Measurements from ENCODE around the gene CTCFL. TPM values are rescaled to one million over a fixed set of nuclear protein-coding genes. Genes with fewer than 3 reads are reported as not detected.
"Not testable (repeated sequence)": the region's sequence is repeated elsewhere in the genome, so short reads cannot be mapped to it uniquely, and the experiment has no call there.

CTCFL gene
- total RNA-seq, 1 donor = not detected

DNA sequence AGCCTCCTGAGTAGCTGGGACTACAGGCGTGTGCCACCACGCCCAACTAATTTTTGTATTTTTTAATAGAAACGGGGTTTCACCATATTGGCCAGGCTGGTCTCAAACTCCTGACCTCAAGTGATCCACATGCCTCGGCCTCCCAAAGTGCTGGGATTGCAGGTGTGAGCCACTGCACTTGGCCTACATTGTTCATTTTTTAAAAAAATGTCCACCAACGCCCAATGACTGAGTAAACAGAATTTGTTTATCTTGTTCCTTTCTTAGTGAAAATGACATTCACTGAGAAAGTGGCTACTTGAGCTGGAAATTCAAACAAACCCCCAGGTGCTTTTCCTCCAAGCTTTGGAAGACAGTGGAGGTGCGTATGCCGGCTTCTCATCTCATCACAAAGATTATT, 13.2 kb downstream of the CTCFL start:
- not testable (repeated sequence) for DNase-seq (ENCODE audit: low read depth in 2 of 3, low spot score in 2 of 3)

DNA sequence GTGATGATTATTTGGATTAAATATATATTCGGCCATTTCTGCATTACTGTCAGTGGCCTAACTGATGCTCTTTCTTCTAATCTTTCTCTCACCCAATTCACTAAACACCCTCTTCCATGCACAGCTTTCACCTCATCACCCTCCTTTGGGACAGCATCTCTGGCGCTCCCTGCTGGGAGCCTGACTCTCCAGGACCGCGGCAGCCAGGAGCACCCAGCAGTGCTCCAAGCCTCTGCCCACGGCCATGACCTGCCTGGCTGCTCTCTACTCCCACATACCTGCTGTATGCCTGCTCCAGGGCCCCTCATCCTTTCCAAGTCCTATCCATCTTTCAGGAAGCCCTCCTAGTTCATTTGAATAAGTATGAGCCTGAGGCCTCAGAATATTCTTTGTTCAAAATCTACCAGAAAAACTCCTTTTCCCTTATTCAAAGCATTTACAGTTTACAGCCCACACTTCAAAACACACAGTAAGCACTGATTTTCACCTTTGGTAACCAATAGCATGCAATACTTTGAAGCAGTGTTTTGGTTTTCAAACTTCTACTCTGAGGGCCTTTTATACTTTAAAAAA, 15.2 kb downstream of the CTCFL start:
- DNase-seq (ENCODE audit: low read depth in 2 of 3, low spot score in 2 of 3) = peak in 1 of 3 donors; percentile 30

DNA sequence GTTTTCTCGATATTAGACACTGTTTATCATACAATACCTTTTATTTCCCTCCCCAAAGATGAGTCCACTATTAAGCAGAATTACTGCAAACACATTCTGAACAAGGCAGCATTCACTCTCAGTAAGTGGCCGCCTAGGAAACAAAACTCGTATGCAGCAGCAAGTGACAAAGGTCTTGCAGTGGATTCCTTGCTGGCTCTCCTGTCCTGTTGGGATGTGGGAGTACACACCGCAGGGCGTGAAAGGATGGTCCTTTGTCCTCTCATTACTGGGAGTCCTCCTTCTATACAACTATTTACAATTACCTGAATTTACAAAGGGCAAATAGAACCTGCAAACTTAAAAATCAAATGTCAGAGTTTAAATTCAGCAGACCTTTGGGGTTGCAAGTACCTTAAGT, 16.1 kb downstream of the CTCFL start:
- no peak for DNase-seq (ENCODE audit: low read depth in 2 of 3, low spot score in 2 of 3)

DNA sequence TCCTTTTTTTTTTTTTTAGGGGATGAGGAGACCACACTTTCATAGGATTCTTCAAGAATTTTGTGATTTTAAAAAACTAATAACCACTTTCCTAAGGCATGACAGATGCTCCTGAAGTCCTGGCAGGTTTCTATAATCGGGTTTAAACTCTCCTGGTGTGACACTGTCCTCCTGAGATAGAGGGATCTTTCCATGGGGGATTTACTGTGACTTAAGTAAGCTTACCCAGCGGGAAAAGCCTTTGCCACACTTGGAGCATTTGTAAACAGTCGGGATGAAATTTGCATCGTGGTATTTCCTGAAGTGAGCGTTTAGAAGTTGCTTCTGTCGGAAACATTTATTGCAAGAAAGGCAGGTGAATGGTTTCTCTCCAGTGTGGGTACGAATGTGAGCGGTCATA, 16.6 kb downstream of the CTCFL start:
- no peak for DNase-seq (ENCODE audit: low read depth in 2 of 3, low spot score in 2 of 3)

DNA sequence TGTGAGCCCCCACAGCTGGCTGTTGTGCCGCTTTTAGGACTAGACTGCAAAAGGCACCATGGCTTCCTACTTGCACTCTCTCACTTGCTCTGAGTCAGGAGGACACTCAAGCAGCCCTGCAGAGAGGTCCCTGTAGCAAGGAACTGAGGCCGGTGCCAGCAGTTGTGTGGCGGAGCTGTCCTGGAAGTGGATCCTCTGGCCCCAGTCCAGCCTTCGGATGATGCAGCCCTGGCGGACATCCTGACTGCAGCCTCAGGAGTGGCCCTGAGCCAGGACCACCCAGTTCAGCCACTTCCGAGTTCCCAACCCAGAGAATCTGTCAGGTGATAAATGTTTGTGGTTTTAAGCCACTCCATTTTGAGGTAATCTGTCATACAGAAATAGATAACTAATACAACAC, 17.5 kb downstream of the CTCFL start:
- DNase-seq (ENCODE audit: low read depth in 2 of 3, low spot score in 2 of 3) = no peak

DNA sequence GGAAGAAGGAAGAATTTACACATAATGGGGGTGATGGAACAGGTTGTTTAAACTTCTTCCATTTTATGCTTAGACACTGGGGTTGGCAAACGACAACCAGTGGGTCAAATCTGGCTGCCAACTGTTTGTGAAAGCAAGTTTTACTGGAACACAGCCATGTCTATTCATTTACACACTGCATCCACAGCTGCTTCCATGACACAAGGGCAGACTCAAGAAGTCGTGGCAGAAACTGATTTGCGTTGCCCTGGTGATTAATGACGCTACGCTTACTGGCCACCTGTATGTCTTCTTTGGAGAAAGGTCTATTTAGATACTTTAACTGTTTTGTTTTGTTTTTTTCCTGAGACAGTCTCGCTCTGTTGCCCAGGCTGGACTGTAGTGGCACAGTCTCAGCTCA, 19.0 kb downstream of the CTCFL start:
- no peak for DNase-seq (ENCODE audit: low read depth in 2 of 3, low spot score in 2 of 3)

DNA sequence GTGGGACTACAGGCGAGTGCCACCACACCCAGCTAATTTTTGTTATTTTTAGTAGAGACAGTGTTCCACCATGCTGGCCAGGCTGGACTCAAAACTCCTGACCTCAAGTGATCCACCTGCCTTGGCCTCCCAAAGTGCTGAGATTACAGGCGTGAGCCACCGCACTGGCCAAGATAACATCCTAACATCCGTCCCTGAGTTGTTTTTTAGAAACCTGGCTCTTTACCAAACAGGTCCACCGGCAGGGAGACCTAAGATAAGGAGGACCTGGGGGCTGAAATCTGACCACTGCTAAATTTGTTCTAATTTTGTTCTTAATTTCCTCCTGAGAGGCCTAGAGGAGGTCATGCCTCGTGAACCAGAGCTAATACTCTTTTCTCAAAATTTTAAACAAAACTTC, 20.5 kb downstream of the CTCFL start:
- DNase-seq (ENCODE audit: low read depth in 2 of 3, low spot score in 2 of 3) = no peak

DNA sequence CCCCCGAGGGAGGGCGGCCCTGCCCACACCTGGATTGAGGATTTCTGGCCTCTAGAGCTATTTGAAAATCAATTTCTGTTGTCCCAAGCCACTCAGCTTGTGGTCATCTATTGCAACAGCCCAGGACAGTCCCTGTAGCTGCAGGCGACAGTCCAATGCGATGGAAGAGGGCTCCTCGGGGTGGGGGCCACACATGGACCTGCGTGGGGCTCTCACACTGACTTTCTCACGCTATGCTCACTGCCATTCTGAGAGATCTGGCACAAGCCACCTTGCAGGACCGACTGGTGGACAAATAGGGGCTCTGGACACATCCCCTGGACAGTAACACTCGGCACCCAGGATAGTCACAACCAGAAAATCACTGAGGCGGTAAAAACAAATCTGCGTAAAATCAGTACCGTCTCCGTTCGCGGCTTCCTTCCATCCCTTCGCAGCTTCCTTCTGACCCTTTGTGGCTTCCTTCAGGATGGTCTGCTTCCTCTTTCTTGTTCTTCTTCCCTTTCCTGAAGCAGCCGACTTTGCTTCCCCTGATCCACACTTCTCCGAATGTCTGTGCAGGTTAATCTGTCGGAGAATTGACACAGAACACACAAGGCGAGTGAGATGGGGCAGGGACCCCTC, 21.8 kb downstream of the CTCFL start:
- DNase-seq (ENCODE audit: low read depth in 2 of 3, low spot score in 2 of 3) = no peak

DNA sequence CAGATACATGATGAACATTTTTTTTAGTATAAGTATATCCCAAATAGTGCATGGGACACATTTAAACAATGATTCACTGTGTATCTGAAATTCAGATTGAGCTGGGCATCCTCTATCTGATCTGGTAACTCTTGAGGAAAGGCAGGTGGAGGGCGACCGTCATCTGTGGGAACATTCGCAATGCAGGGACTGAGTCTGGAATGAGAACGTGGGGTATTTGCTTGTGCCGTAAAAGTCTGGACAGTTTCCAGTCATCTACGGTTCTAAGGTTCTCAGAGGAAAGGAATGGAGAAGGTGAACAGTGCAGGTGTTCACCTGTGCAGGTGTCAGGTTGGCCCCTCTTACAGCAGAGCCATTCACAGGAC, 22.6 kb downstream of the CTCFL start:
- no peak for DNase-seq (ENCODE audit: low read depth in 2 of 3, low spot score in 2 of 3)

DNA sequence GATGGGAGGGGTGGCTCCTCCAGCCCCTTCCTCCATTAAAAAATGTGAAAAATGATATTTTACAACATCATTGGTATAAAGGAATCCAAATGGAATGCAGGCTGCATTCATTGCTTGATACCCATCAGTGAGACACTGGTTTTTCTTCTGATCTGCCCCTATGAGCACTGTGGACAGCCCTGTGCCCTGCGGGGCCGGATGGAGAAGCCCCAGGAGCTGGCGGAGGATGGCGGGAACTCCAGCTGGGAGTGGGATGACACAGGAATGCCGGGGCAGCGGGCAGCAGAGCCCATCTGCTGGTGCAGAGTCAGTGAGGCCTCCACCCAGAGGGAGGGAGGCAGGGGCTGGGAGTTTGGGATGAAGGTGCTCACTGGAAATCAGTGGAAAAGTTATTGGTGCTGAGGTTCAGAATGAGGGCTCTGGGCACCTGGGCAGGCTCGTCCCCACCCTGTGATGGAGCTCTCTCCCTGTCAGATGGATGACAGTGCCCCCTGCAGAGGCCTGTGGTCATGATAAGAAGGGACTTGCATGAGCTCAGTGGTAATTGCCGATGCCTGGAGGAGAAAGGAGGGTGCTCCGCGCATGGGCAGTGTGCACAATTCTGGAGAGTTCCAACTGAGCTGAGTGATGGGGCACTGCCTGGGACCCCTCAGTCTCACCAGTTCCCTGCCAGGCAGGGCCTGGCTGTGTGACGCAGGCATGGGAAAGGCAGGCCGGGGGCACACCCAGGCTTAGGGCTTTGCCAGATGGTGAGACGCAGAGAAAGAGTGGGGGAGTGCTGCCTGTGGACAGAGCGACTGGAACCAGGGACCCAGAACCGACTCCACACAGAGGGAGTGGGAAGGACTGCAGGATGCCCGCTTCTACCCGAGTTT, 23.2 kb downstream of the CTCFL start:
- no peak for DNase-seq (ENCODE audit: low read depth in 2 of 3, low spot score in 2 of 3)

DNA sequence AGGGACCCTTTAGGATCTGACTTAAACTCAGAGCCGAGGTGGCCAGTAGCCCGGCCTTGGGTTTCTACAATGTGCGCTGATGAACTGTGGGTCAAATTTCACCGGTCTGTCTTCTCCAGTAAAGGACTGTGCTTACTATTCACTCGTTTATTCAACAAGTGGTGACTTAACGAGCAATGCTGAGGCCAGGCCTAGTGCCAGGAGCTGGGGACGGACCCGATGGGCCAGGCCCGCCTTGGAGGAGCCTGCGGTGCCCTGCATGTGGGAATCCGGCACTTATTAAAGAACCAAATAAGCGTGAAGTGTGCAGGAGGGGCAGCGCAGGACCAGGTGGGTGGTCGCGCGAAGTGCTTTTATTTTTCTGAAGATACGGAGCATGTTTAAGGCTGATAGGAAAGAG, 24.0 kb downstream of the CTCFL start:
- DNase-seq (ENCODE audit: low read depth in 2 of 3, low spot score in 2 of 3) = no peak

DNA sequence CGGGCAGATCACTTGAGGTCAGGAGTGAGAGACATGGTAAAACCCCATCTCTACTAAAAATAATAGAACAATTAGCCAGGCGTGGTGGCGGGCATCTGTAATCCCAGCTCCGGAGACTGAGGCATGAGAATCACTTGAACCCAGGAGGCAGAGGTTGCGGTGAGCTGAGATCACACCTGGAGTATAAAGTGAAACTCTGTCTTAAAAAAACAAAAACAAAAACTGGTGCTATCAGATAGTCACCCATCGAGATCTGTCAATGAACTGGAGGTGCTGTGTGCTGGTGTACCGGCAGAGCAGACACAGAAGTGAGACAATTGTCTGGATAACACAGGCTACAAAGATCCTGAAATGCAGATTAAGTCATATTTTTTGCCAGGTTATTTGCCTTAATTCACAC, 24.7 kb downstream of the CTCFL start:
- no peak for DNase-seq (ENCODE audit: low read depth in 2 of 3, low spot score in 2 of 3)

DNA sequence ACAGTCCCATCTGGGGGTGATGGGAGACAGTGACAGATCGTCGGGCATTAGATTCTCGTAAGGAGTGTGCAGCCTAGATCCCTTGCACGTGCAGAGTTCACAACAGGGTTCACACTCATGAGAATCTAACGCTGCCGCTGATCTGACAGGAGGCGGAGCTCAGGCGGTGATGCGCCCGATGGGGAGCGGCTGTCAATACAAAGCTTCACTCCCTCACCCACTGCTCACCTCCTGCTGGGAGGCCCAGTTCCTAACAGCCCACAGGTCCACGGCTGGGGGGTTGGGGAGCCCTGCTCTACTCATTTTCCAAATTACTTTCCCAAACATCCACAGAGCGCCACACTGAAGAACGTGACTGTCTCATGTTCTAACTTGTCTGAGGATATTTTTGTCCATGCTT, 25.3 kb downstream of the CTCFL start:
- DNase-seq (ENCODE audit: low read depth in 2 of 3, low spot score in 2 of 3) = no peak

DNA sequence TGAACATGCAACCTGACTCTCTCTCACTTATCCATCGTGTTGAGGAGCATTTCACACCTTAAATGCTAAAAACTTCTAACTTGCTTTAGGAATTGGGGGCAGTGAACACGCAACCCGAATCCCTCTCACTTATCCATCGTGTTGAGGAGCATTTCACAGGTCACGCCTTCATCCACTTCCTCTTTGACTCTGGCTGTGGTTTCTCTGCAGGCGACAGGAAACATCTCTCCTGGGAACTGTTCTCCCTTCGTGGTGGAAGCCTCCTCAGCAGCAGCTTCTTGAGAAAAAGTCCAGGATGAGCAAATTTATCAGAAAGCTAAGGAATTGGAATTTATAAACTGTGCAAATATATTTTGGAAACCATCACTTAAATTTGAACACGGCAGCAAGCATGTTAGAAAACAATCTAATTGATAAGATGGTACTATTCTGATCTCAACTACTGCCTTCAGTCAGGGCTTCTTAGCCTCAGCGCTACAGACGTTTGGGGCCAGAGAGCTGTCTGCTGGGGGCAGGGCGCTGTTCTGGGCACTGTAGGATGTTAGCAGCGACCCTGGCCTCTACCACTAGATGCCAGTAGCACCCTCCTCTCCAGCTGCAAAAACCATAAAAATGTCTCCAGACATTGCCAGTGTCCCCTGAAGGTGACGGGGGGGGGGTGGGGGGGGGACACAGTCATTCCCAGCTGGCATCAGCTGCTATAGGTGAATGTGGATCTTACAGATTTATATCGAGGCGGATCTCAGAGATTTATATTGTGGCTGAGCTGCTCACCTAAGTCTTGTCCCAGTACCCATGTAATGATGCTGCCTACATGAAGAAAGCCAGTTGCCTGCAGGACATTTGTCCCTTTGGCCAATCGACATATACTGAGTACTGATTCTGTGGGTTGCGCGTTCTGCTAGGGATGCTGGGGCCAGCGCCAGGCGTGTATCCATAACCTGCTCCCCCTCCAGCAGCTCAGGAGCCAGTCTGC, 26.2 kb downstream of the CTCFL start:
- peak in 2 of 3 donors; percentile 56 to 64 for DNase-seq (ENCODE audit: low read depth in 2 of 3, low spot score in 2 of 3)

DNA sequence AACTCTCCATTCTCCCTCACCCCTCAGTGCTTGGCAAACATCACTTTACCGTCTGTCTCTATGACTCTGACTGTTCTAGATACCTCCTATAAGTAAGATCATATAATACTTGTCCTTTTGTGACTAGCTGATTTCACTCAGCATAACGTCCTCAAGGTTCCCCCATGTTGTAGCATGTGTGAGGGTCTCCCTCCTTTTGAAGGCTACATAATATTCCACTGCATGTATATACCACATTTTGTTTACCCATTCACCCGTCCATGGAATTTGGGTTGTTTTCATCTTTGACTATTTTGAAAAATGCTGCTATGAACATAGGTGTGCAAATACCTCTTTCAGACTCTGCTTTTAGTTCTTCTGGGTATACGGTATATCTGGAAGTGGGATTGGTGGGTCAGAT, 28.3 kb downstream of the CTCFL start:
- DNase-seq (ENCODE audit: low read depth in 2 of 3, low spot score in 2 of 3) = no peak

DNA sequence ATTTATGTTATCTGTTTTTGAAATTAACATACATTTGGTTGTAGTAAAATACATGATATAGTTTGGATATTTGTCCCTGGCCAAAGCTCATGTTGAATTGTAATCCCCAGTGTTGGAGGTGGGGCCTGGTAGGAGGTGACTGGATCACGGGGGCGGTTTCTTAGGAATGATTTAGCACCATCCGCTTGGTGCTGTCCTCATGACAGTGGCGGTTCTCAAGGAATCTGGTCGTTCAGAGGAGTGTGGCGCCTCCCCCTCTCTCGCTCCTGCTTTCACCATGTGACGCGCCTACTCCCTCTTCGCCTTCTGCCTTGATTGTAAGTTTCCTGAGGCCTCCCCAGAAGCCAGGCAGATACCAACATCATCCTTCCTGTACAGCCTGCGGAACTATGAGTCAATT, 29.0 kb downstream of the CTCFL start:
- no peak for DNase-seq (ENCODE audit: low read depth in 2 of 3, low spot score in 2 of 3)

DNA sequence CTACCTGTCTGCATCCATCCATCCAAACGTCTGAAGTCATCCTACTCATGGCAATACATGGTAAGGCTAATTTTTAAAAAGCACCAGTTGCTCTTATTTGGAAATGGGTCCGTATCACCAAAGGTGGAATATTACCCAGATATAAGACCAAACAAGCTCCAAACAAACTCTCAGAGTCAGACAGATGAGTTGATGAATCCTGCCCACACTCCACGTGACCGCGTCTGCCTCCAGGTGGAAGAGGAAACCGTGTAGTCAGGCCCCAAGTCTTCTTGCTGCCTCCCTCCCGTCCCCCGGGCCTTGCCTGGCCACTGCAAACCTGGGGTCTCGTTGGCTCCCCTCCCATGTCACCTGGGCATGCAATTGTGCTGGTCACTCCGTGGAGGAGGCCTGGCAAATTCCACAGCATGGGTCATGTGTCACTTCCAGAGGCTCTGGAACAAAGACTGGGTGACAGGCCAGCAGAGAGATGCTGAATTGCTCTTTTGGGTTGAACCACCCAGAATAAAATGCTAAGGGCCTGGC, 31.8 kb downstream of the CTCFL start:
- DNase-seq (ENCODE audit: low read depth in 2 of 3, low spot score in 2 of 3) = no peak

DNA sequence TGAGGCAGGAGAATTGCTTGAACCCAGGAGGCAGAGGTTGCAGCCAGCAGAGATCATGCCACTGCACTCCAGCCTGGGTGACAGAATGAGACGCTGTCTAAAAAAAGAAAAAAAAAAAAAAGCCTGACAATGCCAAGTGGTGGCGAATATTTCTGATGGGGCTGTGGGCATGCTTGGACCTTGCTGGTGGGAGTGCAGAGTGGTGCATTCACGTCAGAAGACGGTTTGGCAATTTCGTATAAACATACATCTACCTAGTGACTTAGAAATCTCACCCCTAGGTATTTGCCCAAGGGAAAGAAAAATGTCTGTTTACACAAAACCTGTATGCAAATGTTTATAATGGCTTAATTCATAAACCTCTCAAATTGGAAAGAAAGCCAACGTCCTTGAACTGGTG, 33.6 kb downstream of the CTCFL start:
- no peak for DNase-seq (ENCODE audit: low read depth in 2 of 3, low spot score in 2 of 3)

DNA sequence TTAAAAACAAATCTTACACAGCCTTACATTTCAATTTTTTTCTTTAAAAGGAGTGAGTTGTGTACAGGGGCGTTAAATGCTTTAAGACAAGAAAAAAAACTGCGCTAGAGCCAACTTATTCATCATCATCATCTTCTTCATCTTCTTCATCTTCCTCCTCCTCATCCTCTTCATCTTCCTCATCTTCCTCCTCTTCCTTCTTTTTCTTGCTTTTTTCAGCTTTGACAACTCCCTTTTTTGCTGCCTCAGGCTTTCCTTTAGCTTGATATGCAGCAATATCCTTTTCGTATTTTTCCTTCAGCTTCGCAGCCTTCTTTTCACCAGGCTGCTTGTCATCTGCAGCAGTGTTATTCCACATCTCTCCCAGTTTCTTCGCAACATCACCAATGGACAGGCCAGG, 36.7 kb downstream of the CTCFL start:
- not testable (repeated sequence) for DNase-seq (ENCODE audit: low read depth in 2 of 3, low spot score in 2 of 3)

DNA sequence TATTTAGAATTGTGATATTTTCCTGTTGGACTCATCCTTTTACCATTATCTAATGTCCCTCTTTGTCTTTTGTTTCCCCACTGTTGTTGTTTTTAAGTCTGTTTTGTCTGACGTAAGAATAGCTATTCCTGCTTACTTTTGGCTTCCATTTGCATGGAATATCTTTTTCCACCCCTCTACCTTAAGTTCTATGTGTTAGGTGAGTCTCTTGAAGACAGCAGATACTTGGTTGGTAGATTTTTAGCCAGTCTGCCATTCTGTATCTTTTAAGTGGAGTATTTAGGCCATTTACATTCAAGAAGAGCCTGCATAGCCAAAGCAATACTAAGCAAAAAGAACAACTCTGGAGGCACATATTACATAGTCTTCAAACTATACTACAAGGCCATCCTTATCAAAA, 39.2 kb downstream of the CTCFL start:
- DNase-seq (ENCODE audit: low read depth in 2 of 3, low spot score in 2 of 3) = no peak

DNA sequence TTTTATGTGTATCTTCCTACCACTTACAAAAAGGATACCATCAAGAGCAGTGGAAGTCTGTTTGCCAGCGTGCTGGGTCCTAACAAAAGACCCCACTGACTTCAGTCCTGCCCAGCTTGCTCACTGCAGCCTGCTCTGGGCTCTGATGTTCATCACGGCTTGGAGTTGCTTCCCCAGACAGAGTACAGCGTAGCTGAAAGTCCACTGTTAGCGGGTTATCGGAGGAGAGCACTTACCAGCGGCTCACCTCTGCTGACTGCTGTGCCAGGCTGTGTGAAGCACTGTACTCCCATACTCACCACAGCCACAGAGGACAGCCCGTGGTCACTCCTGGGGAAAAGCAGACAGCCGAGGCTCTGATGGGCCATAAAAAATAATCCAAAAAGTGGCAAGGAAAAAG, 40.2 kb downstream of the CTCFL start:
- no peak for DNase-seq (ENCODE audit: low read depth in 2 of 3, low spot score in 2 of 3)

All from hematopoietic multipotent progenitor cell (in vitro differentiated cells).